WERI-Rb-1 (cell line): ENCODE measurements around the gene PLCD3.

Experiments used
- DNase-seq: peaks from one replicate; pipeline ENCODE4 v3.0.0-alpha.2; 2020
- H3K27ac ChIP-seq: fragments of 250-450 bp; sonication (Bioruptor Pico); 2 replicates; pipeline ENCODE4 v1.5.1; 2020; ENCODE audit warnings: mild to moderate bottlenecking, moderate library complexity
- H3K27me3 ChIP-seq: fragments of 250-450 bp; sonication (Bioruptor Pico); 2 replicates; pipeline ENCODE4 v1.5.1; 2021; ENCODE audit warnings: mild to moderate bottlenecking, low read depth, moderate library complexity; ENCODE audit not compliant: insufficient read depth, severe bottlenecking
- H3K36me3 ChIP-seq: fragments of 250-450 bp; sonication (Bioruptor Pico); 2 replicates; pipeline ENCODE4 v1.5.1; 2020; ENCODE audit warnings: mild to moderate bottlenecking, moderate library complexity
- H3K4me3 ChIP-seq: 2 replicates; pipeline ENCODE4 v1.5.1; 2011; ENCODE audit warnings: low read depth, mild to moderate bottlenecking, control low read depth, low read length
- H3K9me3 ChIP-seq: fragments of 250-450 bp; sonication (Bioruptor Pico); 2 replicates; pipeline ENCODE4 v1.5.1; 2021; ENCODE audit warnings: mild to moderate bottlenecking, moderate library complexity; ENCODE audit not compliant: severe bottlenecking
- CTCF ChIP-seq: IDR thresholded peaks from 2 replicates; pipeline ENCODE4 v1.5.1; 2011; ENCODE audit warnings: low read depth, mild to moderate bottlenecking, control low read depth, inconsistent platforms, low read length

Gene PLCD3

GRCh38 chr17:45104029-45104428, 28.3 kb downstream of the PLCD3 start:
- Histone ChIP-seq H3K27me3 (no peaks in the 10 kb centered on the region), H3K27ac (peak overlapping the region; percentile 40), H3K36me3 (peaks cover 89% of the 10 kb centered on the region), H3K4me3 (no peak overlapping the region), H3K9me3 (no peaks in the 10 kb centered on the region)
- DNase-seq = no peak
- TF ChIP-seq CTCF = no peak

GRCh38 chr17:45103269-45103795, 29.0 kb downstream of the PLCD3 start:
- Histone ChIP-seq H3K27ac (peak overlapping the region; percentile 58), H3K9me3 (no peaks in the 10 kb centered on the region), H3K36me3 (peaks cover 89% of the 10 kb centered on the region), H3K4me3 (no peak overlapping the region), H3K27me3 (no peaks in the 10 kb centered on the region)
- no peak for TF ChIP-seq CTCF
- peak; percentile 81 for DNase-seq

GRCh38 chr17:45102856-45103255, 29.5 kb downstream of the PLCD3 start:
- no peaks in the 10 kb centered on the region for H3K27me3 ChIP-seq
- no peak overlapping the region for H3K4me3 ChIP-seq
- DNase-seq = no peak
- H3K36me3 ChIP-seq = peaks cover 89% of the 10 kb centered on the region
- no peaks in the 10 kb centered on the region for H3K9me3 ChIP-seq
- peak overlapping the region; percentile 58 for H3K27ac ChIP-seq
- TF ChIP-seq CTCF = no peak

GRCh38 chr17:45101883-45102811, 30.2 kb downstream of the PLCD3 start:
- H3K9me3 ChIP-seq = no peaks in the 10 kb centered on the region
- DNase-seq = no peak
- H3K4me3 ChIP-seq = no peak overlapping the region
- peak overlapping the region; percentile 58 for H3K27ac ChIP-seq
- TF ChIP-seq CTCF = no peak
- H3K36me3 ChIP-seq = peaks cover 89% of the 10 kb centered on the region
- H3K27me3 ChIP-seq = no peaks in the 10 kb centered on the region

- Histone ChIP-seq H3K9me3 (no peaks in the 10 kb centered on the region), H3K27ac (peak overlapping the region; percentile 58), H3K4me3 (no peak overlapping the region), H3K36me3 (peaks cover 89% of the 10 kb centered on the region), H3K27me3 (no peaks in the 10 kb centered on the region)
- no peak for DNase-seq
- no peak for TF ChIP-seq CTCF
Measured at GRCh38 chr17:45101546-45101882, 30.8 kb downstream of the PLCD3 start.
